A549 (cell line): ENCODE measurements around the gene PDSS2. TPM values are rescaled to one million over a fixed set of nuclear protein-coding genes. Genes with fewer than 3 reads are reported as not detected.
A peak's percentile ranks its signal among the peaks of the same experiment; 100 is the strongest.

Experiments used
- ATAC-seq, 2 experiments: fragments of 200-7000 bp in 1 of 2; fragments of >200 bp in 1 of 2; cut with Nextera tagmentation in 1 of 2; cut with Tn5 transposase in 1 of 2; 3 replicates each; pipeline versions ENCODE4 v1.8.0 to v1.9.1; 2018 to 2020; ENCODE audit warnings: mild to moderate bottlenecking in 1 of 2, moderate library complexity in 1 of 2
- CTCF ChIA-PET: fragments of 300-600 bp; sonication (Branson Sonifier 250); formaldehyde crosslinking; extraction: SDS; loops from one replicate; lab custom pipeline; 2021; ENCODE audit warnings: antibody characterized with exemption, inconsistent platforms; lab: Yijun Ruan, JAX
- POLR2A ChIA-PET: fragments of 350-600 bp; formaldehyde crosslinking; extraction: SDS; loops from one replicate; lab custom pipeline; 2021; ENCODE audit warnings: antibody characterized with exemption, inconsistent platforms; lab: Yijun Ruan, JAX
- DNase-seq, 2 experiments: peaks; one replicate each; pipeline versions ENCODE4 v3.0.0 to v3.0.0-alpha.2; 2011 to 2016; ENCODE audit warnings: low read depth in 1 of 2, low spot score in 1 of 2
- FAIRE-seq: peaks from 2 replicates; lab custom pipeline; 2011; peaks lifted over from hg19 to GRCh38; lab: Jason Lieb, UNC
- H3K27ac ChIP-seq, 2 experiments: fragments of >200 bp; sonication (Bioruptor Twin); formaldehyde crosslinking; 3 replicates each; pipeline ENCODE4 v1.5.1; 2016 to 2017
- H3K4me1 ChIP-seq: fragments of >200 bp; sonication (Bioruptor Twin); formaldehyde crosslinking; 3 replicates; pipeline ENCODE4 v1.6.1; 2016
- H3K4me2 ChIP-seq: fragments of >200 bp; sonication (Bioruptor Twin); formaldehyde crosslinking; 3 replicates; pipeline ENCODE4 v1.6.1; 2016
- H3K4me3 ChIP-seq: fragments of >200 bp; sonication (Bioruptor Twin); formaldehyde crosslinking; 3 replicates; pipeline ENCODE4 v1.5.1; 2016
- H3K9me3 ChIP-seq: fragments of >200 bp; sonication (Bioruptor Twin); formaldehyde crosslinking; 3 replicates; pipeline ENCODE4 v1.6.1; 2016
- CBX2 ChIP-seq: fragments of 200-600 bp; sonication (generic); IDR thresholded peaks from 2 replicates; pipeline ENCODE4 v1.6.1; 2016; ENCODE audit warnings: low read depth, mild to moderate bottlenecking, borderline replicate concordance
- CHD2 ChIP-seq: fragments of 150-350 bp; IDR thresholded peaks from 2 replicates; pipeline ENCODE4 v1.6.1; 2014; ENCODE audit warnings: low read length; ENCODE audit not compliant: partially characterized antibody
- CHD4 ChIP-seq: fragments of 200-600 bp; sonication (generic); IDR thresholded peaks from 2 replicates; pipeline ENCODE4 v1.6.1; 2016; ENCODE audit warnings: antibody characterized with exemption, mild to moderate bottlenecking, borderline replicate concordance
- EHMT2 ChIP-seq: fragments of 200-600 bp; sonication (generic); IDR thresholded peaks from 2 replicates; pipeline ENCODE4 v1.6.1; 2016; ENCODE audit warnings: antibody characterized with exemption, low read depth, mild to moderate bottlenecking, moderate library complexity
- EP300 ChIP-seq, 2 experiments: fragments of >200 bp; sonication (Bioruptor Twin); formaldehyde crosslinking; IDR thresholded peaks; 2 replicates in 1 of 2; 3 replicates in 1 of 2; pipeline ENCODE4 v1.6.1; 2016 to 2017
- FOSL2 ChIP-seq, 2 experiments: fragments of 450-650 bp in 1 of 2; fragments of >200 bp in 1 of 2; sonication (Bioruptor Twin) in 1 of 2; formaldehyde crosslinking; IDR thresholded peaks; 2 replicates each; pipeline versions ENCODE4 v1.5.0 to v1.6.1; 2016 to 2020; ENCODE audit warnings: mild to moderate bottlenecking in 1 of 2, moderate library complexity in 1 of 2
- HDAC2 ChIP-seq: fragments of 200-600 bp; sonication (generic); IDR thresholded peaks from 2 replicates; pipeline ENCODE4 v1.6.1; 2016
- HOXA7 ChIP-seq: fragments of 250-450 bp; sonication (Bioruptor Pico); IDR thresholded peaks from 2 replicates; pipeline ENCODE4 v1.5.0; 2020; ENCODE audit warnings: mild to moderate bottlenecking, moderate library complexity
- HOXB5 ChIP-seq: fragments of 250-450 bp; sonication (Bioruptor Pico); IDR thresholded peaks from 2 replicates; pipeline ENCODE4 v1.5.0; 2020; ENCODE audit warnings: mild to moderate bottlenecking, moderate library complexity
- JUNB ChIP-seq: fragments of >200 bp; sonication (Bioruptor Twin); formaldehyde crosslinking; IDR thresholded peaks from 2 replicates; pipeline ENCODE4 v1.6.1; 2016
- KDM1A ChIP-seq: fragments of 200-600 bp; sonication (generic); IDR thresholded peaks from 2 replicates; pipeline ENCODE4 v1.6.1; 2016; ENCODE audit warnings: low read depth, mild to moderate bottlenecking
- KDM5A ChIP-seq: fragments of 200-600 bp; sonication (generic); IDR thresholded peaks from 2 replicates; pipeline ENCODE4 v1.6.1; 2016; ENCODE audit warnings: antibody characterized with exemption, mild to moderate bottlenecking
- MAFK ChIP-seq: fragments of 450-650 bp; IDR thresholded peaks from 2 replicates; pipeline ENCODE4 v1.6.1; 2014; ENCODE audit not compliant: partially characterized antibody
- MAZ ChIP-seq: fragments of 150-350 bp; IDR thresholded peaks from 2 replicates; pipeline ENCODE4 v1.6.1; 2014; ENCODE audit warnings: antibody characterized with exemption, low read depth, low read length, borderline replicate concordance
- MYC ChIP-seq: IDR thresholded peaks from 2 replicates; pipeline ENCODE4 v1.6.1; 2012; ENCODE audit warnings: mild to moderate bottlenecking, inconsistent platforms, low read length, improper control_type of control experiment, borderline replicate concordance
- POLR2AphosphoS2 ChIP-seq: conservative IDR thresholded peaks from 2 replicates; pipeline ENCODE4 v1.6.1; 2012; ENCODE audit warnings: low read length, improper control_type of control experiment, inconsistent platforms
- RAD21 ChIP-seq, 2 experiments: fragments of >200 bp in 1 of 2; sonication (Bioruptor Twin) in 1 of 2; formaldehyde crosslinking in 1 of 2; IDR thresholded peaks in 1 of 2; conservative IDR thresholded peaks in 1 of 2; 2 replicates in 1 of 2; 3 replicates in 1 of 2; pipeline ENCODE4 v1.6.1; 2012 to 2018; ENCODE audit warnings: inconsistent platforms in 1 of 2
- RARB ChIP-seq: fragments of 250-450 bp; sonication (Bioruptor Pico); IDR thresholded peaks from 2 replicates; pipeline ENCODE4 v1.8.0; 2021; ENCODE audit warnings: mild to moderate bottlenecking, moderate library complexity
- RFX5 ChIP-seq: fragments of 450-650 bp; IDR thresholded peaks from 2 replicates; pipeline ENCODE4 v1.7.1; 2014; ENCODE audit warnings: antibody characterized with exemption, mild to moderate bottlenecking, moderate library complexity
- RNF2 ChIP-seq: fragments of 200-600 bp; sonication (generic); IDR thresholded peaks from 2 replicates; pipeline ENCODE4 v1.6.1; 2016; ENCODE audit warnings: low read depth, mild to moderate bottlenecking, antibody characterized with exemption, moderate library complexity, borderline replicate concordance
- SMC3 ChIP-seq: fragments of >200 bp; sonication (Bioruptor Twin); formaldehyde crosslinking; IDR thresholded peaks from 3 replicates; pipeline ENCODE4 v1.6.1; 2018; ENCODE audit warnings: inconsistent platforms
- WGBS: methylation state at CpG from one replicate; pipeline ENCODE4 v1.1.6; 2017; ENCODE audit errors: missing lambda C conversion rate; 5-methylcytosine and 5-hydroxymethylcytosine counted together
- polyA plus RNA-seq, 4 experiments: library from polyadenylated mRNA; depleted of rRNA in 3 of 4; stranded (reverse); fragments of >200 nt; fragmentation: RNase III in 1 of 4; extraction: RNeasy Plus Mini Kit Qiagen cat#74134 plus additional on column Dnase treatment in 1 of 4; gene quantifications; 2 replicates in 3 of 4; 3 replicates in 1 of 4; pipeline ENCODE4 v1.2.3, GENCODE V29; 2011 to 2017
- TF ChIP-seq, protein P1 (sequence below): fragments of >200 bp; sonication (Bioruptor Twin); formaldehyde crosslinking; IDR thresholded peaks from 3 replicates; pipeline ENCODE4 v1.5.1; 2016
- TF ChIP-seq, protein P2 (sequence below): fragments of >200 bp; sonication (Bioruptor Twin); formaldehyde crosslinking; IDR thresholded peaks from 2 replicates; pipeline ENCODE4 v1.6.1; 2016
- TF ChIP-seq, protein P3 (sequence below): fragments of 450-650 bp; IDR thresholded peaks from 2 replicates; pipeline ENCODE4 v1.6.1; 2014; ENCODE audit warnings: antibody characterized with exemption
- TF ChIP-seq, protein P4 (sequence below): fragments of 250-450 bp; sonication (Bioruptor Pico); IDR thresholded peaks from 2 replicates; pipeline ENCODE4 v1.5.0; 2020; ENCODE audit warnings: low read depth, mild to moderate bottlenecking, moderate library complexity
- TF ChIP-seq, protein P5 (sequence below): fragments of 150-350 bp; IDR thresholded peaks from 2 replicates; pipeline ENCODE4 v1.6.1; 2014; ENCODE audit warnings: low read depth, mild to moderate bottlenecking, low read length

PDSS2 gene
- polyA plus RNA-seq, 2 of the 4 experiments (the other 2 are of a cell fraction), result 7.2 to 17.3 TPM

DNA sequence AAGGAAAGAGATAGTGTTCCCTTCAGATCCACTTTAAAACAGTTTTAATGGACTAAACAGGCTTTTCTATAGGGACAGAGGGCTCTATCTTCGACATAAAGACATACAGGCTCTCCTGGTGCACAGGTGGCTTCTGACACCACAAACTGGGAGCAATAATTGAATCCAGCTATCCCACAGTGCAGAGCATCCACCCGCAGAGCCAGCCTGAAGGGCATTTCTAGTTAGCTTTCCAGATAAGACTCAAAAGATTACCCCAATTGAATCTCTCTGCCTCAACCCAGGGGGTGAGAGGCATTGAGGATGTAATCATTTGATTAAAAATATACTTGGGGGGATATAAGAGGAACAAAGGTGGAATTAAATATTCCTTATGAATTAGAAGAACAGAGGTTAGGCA is 279.3 kb downstream of the PDSS2 start (continued):
- no peak for TF ChIP-seq KDM5A
- TF ChIP-seq CBX2, result no peak
- TF ChIP-seq HOXB5 (CRISPR knock-in tag), result no peak

DNA sequence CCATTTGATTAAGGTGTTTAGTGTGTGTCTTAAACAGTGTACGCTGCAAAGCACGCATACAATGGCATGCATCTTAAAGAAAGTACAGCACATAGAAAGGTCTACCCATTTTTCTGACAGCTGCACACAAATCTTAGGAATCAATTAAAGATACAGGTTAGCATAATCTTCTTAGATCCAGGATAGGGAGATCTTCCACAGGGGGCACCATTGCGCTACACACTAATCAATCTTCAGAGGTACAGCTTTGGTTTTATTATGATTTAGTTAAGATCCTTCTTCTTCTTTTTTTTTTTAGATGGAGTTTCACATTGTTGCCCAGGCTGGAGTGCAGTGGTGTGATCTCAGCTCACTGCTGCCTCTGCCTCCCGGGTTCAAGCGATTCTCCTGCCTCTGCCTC is 280.4 kb downstream of the PDSS2 start:
- no peaks in the 10 kb centered on the region for H3K9me3 ChIP-seq
- H3K4me3 ChIP-seq, result no peak overlapping the region
- ChIA-PET POLR2A (no interaction called here), CTCF (interaction anchor here (0.6 kb wide), 1 partner anchor 34 kb away, joined by 3 read pairs; no protein-coding TSS in a partner anchor)
- TF ChIP-seq, protein P1, sequence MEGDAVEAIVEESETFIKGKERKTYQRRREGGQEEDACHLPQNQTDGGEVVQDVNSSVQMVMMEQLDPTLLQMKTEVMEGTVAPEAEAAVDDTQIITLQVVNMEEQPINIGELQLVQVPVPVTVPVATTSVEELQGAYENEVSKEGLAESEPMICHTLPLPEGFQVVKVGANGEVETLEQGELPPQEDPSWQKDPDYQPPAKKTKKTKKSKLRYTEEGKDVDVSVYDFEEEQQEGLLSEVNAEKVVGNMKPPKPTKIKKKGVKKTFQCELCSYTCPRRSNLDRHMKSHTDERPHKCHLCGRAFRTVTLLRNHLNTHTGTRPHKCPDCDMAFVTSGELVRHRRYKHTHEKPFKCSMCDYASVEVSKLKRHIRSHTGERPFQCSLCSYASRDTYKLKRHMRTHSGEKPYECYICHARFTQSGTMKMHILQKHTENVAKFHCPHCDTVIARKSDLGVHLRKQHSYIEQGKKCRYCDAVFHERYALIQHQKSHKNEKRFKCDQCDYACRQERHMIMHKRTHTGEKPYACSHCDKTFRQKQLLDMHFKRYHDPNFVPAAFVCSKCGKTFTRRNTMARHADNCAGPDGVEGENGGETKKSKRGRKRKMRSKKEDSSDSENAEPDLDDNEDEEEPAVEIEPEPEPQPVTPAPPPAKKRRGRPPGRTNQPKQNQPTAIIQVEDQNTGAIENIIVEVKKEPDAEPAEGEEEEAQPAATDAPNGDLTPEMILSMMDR, result 0 out of 3 replicates have a peak, but pooled peaks have one; percentile 24
- TF ChIP-seq, protein P2, sequence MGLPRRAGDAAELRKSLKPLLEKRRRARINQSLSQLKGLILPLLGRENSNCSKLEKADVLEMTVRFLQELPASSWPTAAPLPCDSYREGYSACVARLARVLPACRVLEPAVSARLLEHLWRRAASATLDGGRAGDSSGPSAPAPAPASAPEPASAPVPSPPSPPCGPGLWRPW, result no peak
- TF ChIP-seq CBX2 (no peak), RAD21 (conservative IDR thresholded peaks at IDR 0.05 in 1 of 2, IDR thresholded peaks at IDR 0.05 in 1 of 2) (peak; percentile 26 to 38; a peak in 3 of 5 replicates)
- H3K4me1 ChIP-seq, result no peaks in the 10 kb centered on the region
- FAIRE-seq, result no peak
- WGBS, result 97% methylated on average over 5 of the region's 5 CpGs
- peak in 1 of 2 experiments; percentile 24 for DNase-seq
- H3K27ac ChIP-seq, result no peak overlapping the region
- ATAC-seq, result no peak
- no peak overlapping the region for H3K4me2 ChIP-seq

DNA sequence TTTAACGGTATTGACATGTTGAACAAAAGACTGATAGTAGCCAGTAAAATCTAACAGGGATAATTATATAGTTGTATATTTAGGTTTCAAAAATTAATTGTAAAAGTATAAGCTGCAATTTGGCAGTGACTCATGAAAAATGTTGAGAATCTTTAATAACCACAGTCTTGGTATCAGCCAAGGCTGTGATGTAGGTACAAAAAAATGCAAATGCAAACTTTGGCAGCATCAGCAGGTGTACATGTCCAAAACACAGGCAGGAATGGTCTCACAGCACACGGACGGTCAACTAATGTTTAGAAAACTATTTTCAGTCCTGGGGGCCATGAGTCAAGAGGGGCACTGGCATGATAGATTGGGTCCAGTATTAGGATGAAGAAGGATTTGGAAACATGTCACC is 285.6 kb downstream of the PDSS2 start:
- Histone ChIP-seq H3K4me1 (no peaks in the 10 kb centered on the region), H3K4me2 (no peak overlapping the region), H3K27ac (no peak overlapping the region), H3K9me3 (no peaks in the 10 kb centered on the region), H3K4me3 (no peak overlapping the region)
- CTCF ChIA-PET, result no interaction called here
- WGBS, result 84% methylated on average over 3 of the region's 3 CpGs
- no peak for TF ChIP-seq RNF2
- TF ChIP-seq CHD4, result no peak
- TF ChIP-seq FOSL2 (IDR thresholded peaks at IDR 0.05), result no peak
- TF ChIP-seq FOSL2 (CRISPR knock-in tag; IDR thresholded peaks at IDR 0.05), result no peak
- TF ChIP-seq HOXA7 (CRISPR knock-in tag), result no peak
- no peak for TF ChIP-seq EHMT2
- no peak for TF ChIP-seq MYC
- TF ChIP-seq RARB (CRISPR knock-in tag), result no peak
- no peak for TF ChIP-seq CHD2
- no peak for TF ChIP-seq KDM1A
- no peak for FAIRE-seq
- no peak for DNase-seq
- POLR2A ChIA-PET, result no interaction called here
- ATAC-seq, result no peak

DNA sequence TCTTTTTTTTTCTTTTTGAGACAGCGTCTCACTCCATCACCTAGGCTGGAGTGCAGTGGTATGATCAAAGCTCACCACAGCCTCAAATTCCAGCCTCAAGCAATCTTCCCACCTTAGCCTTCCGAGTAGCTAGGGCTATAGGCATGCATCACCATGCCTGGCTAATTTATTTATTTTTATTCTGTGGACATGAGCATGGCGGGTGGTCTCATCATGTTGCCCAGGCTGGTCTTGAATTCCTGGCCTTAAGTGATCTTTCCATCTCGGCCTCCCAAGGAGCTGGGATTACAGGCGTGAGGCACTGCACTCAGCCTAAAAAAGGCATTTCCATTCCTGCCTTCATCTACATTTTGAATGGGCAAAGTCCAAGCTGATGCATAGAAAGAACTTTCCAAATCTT is 287.9 kb downstream of the PDSS2 start:
- POLR2A ChIA-PET, result no interaction called here
- H3K4me2 ChIP-seq, result no peak overlapping the region
- no peak overlapping the region for H3K4me3 ChIP-seq
- H3K9me3 ChIP-seq, result no peaks in the 10 kb centered on the region
- CTCF ChIA-PET, result no interaction called here
- ATAC-seq (no peak), DNase-seq (no peak), FAIRE-seq (no peak)
- H3K4me1 ChIP-seq, result no peaks in the 10 kb centered on the region
- H3K27ac ChIP-seq, result no peak overlapping the region
- WGBS, result 93% methylated on average over 5 of the region's 5 CpGs
- TF ChIP-seq POLR2AphosphoS2 (no peak), RAD21 (conservative IDR thresholded peaks at IDR 0.05 in 1 of 2, IDR thresholded peaks at IDR 0.05 in 1 of 2) (no peak), FOSL2 (IDR thresholded peaks at IDR 0.05) (no peak), FOSL2 (CRISPR knock-in tag; IDR thresholded peaks at IDR 0.05) (no peak), EP300 (IDR thresholded peaks at IDR 0.05) (no peak), SMC3 (no peak), MYC (no peak), JUNB (no peak), MAZ (no peak), RFX5 (no peak), HDAC2 (no peak), MAFK (no peak), HOXB5 (CRISPR knock-in tag) (no peak)
- TF ChIP-seq, protein P3, sequence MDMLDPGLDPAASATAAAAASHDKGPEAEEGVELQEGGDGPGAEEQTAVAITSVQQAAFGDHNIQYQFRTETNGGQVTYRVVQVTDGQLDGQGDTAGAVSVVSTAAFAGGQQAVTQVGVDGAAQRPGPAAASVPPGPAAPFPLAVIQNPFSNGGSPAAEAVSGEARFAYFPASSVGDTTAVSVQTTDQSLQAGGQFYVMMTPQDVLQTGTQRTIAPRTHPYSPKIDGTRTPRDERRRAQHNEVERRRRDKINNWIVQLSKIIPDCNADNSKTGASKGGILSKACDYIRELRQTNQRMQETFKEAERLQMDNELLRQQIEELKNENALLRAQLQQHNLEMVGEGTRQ, result no peak
- TF ChIP-seq, protein P4, sequence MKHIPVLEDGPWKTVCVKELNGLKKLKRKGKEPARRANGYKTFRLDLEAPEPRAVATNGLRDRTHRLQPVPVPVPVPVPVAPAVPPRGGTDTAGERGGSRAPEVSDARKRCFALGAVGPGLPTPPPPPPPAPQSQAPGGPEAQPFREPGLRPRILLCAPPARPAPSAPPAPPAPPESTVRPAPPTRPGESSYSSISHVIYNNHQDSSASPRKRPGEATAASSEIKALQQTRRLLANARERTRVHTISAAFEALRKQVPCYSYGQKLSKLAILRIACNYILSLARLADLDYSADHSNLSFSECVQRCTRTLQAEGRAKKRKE (CRISPR knock-in tag), result no peak
- TF ChIP-seq, protein P5, sequence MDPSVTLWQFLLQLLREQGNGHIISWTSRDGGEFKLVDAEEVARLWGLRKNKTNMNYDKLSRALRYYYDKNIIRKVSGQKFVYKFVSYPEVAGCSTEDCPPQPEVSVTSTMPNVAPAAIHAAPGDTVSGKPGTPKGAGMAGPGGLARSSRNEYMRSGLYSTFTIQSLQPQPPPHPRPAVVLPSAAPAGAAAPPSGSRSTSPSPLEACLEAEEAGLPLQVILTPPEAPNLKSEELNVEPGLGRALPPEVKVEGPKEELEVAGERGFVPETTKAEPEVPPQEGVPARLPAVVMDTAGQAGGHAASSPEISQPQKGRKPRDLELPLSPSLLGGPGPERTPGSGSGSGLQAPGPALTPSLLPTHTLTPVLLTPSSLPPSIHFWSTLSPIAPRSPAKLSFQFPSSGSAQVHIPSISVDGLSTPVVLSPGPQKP, result no peak
